Activated CD4-positive, alpha-beta T cell treated with anti-CD3 and anti-CD28 coated beads, Interleukin-2, amount 50 U/mL, for 4 hours (primary cell): ENCODE results near the gene CDC42SE1.

ENCODE experiments used
- DNase-seq, 2 experiments: peaks; one replicate each; pipeline ENCODE4 v3.0.0-alpha.2; 2020

Gene CDC42SE1

GRCh38 chr1:151051356-151052009, 7.9 kb downstream of the CDC42SE1 start:
- DNase-seq: no peak

DNA sequence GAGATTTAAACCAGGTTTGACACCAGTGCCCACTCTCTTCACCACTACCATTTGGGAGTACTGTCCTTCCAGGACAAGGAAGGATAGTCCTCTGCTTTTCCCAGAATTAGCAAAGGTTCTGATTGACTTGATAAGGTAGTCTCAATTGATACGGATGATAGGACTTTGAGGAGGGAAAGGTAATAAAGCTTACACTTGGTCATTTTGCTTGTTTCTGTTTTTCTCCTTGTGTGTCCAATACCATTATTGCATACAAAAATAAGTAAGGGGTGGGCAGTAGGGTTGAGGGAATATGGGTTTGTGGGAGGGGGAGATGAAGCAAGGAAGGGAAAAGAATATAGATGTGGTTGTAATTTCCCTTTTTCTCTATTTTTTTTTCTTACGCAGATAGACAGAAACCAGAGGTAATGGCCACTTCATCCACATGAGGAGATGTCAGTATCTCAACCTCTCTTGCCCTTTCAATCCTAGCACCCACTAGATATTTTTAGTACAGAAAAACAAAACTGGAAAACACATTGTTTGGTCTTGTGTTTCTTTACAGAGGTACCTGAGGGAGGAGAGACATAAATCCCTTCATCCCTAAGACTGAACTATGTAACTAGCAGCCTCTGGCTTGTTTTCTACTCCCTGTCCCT, 9.3 kb downstream of the CDC42SE1 start:
- DNase-seq: no peak

DNA sequence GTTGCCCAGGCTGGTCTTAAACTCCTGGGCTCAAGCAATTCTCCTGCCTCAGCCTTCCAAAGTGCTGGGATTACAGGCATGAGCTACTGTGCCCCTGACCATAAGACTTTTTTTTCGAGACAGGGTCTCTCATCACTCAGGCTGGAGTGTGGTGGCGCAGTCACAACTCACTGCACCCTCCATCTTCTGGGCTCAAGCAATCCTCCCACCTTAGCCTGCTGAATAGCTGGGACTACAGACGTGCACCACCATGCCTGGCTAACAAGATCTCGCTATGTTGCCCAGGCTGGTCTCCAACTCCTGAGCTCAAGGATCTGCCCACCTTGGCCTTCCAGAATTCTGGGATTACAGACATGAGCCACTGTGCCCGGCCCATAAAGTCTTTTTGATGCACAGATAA, 10.0 kb downstream of the CDC42SE1 start:
- no peak for DNase-seq

- no peak for DNase-seq
Observed at GRCh38 chr1:151048645-151049032, 10.8 kb downstream of the CDC42SE1 start.

DNA sequence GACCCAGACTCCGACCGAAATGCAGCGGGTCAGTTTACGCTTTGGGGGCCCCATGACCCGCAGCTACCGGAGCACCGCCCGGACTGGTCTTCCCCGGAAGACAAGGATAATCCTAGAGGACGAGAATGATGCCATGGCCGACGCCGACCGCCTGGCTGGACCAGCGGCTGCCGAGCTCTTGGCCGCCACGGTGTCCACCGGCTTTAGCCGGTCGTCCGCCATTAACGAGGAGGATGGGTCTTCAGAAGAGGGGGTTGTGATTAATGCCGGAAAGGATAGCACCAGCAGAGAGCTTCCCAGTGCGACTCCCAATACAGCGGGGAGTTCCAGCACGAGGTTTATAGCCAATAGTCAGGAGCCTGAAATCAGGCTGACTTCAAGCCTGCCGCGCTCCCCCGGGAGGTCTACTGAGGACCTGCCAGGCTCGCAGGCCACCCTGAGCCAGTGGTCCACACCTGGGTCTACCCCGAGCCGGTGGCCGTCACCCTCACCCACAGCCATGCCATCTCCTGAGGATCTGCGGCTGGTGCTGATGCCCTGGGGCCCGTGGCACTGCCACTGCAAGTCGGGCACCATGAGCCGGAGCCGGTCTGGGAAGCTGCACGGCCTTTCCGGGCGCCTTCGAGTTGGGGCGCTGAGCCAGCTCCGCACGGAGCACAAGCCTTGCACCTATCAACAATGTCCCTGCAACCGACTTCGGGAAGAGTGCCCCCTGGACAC, 11.3 kb downstream of the CDC42SE1 start:
- DNase-seq: peak; percentile 36 to 45

GRCh38 chr1:151047591-151047924, 11.9 kb downstream of the CDC42SE1 start, which contains the start of gene C1orf56:
Gene C1orf56, plus strand, starts transcription at chr1:151047751. Its CDS starts 97 bp downstream, at chr1:151047848.
- peak; percentile 36 to 39 for DNase-seq

DNA sequence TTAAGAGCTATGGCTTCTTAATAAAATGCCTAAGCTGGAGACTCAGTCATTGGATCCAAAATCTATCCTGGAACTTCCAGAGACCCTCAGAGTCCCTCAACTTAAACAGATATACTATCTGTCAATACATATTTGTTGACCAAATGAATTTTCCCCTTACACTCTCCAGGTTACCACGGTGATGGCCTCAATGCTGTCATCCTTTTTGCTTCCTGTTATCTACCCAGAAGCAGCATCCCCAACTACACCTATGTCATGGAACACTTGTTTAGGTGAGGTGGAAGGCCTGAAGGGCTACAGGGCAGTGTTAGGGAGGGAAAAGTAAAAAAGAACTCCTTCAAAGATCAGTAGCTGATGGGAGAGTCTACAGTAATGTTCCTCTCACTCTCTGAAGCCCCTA, 16.3 kb downstream of the CDC42SE1 start:
- DNase-seq: no peak

DNA sequence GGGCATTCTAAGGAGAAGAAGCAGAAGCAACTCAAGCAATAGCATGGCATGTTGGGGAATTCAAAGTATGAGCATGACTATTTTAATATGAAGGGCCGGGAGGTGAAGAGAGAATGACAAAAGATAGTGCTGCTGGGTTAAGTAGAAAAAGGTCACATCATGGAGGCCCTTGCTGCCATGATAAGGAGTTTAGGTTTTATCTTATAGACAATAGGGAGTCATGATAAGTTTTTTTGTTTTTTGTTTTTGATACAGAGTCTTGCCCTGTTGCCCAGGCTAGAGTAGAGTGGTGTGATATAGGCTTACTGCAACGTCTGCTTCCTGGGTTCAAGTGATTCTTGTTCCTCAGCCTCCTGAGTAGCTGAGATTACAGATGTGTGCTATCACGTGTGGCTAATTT, 19.9 kb downstream of the CDC42SE1 start:
- DNase-seq: no peak

DNA sequence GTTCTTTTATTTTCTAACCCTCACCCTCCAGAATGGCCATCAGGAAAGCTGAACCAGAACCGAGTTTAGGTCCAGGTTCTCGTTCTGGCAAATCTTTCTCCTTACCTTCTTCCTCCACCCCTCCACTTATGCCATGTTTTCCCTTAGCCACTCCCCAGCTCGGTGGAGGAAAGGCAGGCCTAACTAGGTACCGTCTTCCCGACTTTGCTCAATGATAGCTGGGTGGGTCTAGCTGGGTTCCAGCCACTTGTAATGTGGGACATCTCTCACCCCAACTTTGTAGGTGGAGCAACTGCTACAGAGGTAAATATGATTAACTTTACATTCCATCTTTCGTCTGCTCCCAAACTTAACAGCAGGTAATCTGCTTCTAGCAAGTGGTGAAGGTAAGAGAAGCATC, 22.4 kb downstream of the CDC42SE1 start:
- no peak for DNase-seq

DNA sequence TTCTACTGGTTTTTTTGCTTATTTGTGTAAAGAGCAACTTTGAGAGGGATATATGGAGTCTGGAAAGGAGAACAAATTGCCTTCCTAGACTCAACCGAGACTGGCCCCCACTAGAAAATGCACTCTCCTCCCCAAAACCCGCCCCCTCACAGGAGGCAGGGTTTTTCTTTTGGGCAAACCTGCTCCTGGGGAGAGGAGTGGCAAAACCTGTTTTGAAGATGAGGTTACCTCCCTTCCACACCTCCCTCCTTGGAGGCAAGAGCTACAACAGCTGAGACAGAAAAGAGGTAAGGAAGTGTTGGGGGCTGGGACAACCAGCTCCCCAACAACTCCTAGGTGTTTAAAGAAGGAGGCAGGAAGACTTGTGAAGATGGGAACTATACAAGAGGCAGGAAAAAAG, 23.1 kb downstream of the CDC42SE1 start, which contains the start of gene BNIPL:
Gene BNIPL, plus strand, starts transcription at position 231 of the 400 bp plus-strand sequence. Its CDS starts 140 bp downstream, at position 371.
- DNase-seq: no peak

DNA sequence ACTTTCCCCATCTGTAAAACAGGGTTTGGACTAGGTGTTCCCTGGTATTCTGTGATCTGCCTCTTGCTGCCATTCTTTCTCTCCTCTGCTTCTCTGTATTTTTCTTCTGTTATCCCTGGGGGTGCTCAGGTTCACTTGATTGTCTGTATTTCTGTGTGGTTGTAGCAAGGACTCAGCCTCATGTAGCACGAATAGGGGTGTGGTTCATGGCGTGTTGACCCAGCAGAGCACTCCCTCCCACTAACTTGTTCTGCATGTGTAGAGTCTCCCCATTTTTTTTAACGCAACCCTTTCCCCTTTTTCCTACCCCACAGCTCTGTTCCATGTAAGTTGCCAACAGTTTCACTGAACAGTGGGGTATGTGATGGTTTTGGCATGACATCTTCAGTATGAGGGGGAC, 24.3 kb downstream of the CDC42SE1 start:
- no peak for DNase-seq

- no peak for DNase-seq
Observed at GRCh38 chr1:151032164-151032563, 27.3 kb downstream of the CDC42SE1 start.

GRCh38 chr1:151026460-151026859, 33.0 kb downstream of the CDC42SE1 start:
- no peak for DNase-seq

- DNase-seq: peak; percentile 85 to 88
Observed at GRCh38 chr1:151024540-151025146, 34.8 kb downstream of the CDC42SE1 start.

- DNase-seq: no peak
Observed at GRCh38 chr1:151013518-151013917, 45.9 kb downstream of the CDC42SE1 start.

- no peak for DNase-seq
Observed at GRCh38 chr1:151012684-151013471, 46.5 kb downstream of the CDC42SE1 start.

GRCh38 chr1:151011154-151011850, 48.1 kb downstream of the CDC42SE1 start:
- no peak for DNase-seq

DNA sequence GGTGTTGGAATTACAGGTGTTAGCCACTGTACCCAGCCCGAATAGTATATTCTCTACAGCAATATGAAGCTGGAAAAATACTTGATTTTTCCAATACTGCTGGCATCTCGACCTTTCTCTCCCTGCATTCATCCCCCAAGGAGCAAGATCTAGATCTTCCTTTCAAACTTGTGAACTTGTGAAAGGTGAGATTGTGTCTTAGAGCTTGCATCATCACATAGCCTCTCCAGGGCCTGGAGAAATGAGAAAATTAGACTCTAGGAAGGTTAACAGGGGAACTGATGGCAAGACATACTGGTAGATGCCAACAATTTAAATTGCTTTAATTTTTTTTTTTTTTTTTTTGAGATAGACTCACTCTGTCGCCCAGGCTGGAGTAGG, 49.1 kb downstream of the CDC42SE1 start:
- no peak for DNase-seq

DNA sequence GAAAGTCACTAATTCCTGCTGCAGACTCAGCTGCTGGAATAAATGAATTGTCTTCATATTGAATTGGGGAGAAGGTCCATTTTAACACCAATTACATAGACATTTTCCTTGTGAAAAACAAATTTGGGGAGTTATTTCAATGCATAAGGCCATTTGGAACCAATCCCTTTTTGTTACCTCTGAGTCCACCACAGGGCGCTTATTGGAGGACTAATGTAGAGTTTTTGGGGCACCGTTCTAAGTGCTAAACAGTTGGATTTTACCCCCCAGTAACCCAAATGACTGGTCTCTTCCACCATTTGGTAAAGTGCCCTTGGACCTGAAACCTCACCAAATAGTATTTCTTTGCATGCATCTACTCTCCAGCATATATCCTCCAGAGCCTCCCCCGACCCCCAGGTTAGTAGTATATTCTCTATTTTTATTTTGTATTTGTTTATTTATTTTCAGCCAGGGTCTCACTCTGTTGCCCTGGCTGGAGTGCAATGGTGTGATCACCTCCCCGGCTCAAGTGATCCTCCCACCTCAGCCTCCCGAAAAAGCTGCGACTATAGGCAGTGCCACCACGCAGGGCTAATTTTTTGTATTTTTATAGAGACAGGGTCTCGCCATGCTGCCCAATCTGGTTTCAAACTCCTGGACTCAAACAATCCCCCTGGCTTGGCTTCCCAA, 49.6 kb downstream of the CDC42SE1 start:
- DNase-seq: no peak

GRCh38 chr1:151009206-151009587, 50.2 kb downstream of the CDC42SE1 start:
- DNase-seq: no peak
